ENCODE data around the gene HSP90AA1. TPM values are rescaled to one million over a fixed set of nuclear protein-coding genes. Genes with fewer than 3 reads are reported as not detected.
"Not testable (repeated sequence)": the region's sequence is repeated elsewhere in the genome, so short reads cannot be mapped to it uniquely, and the experiment has no call there.

HSP90AA1 gene
- polyA plus RNA-seq, 3 donors, result 832 to 902 (median 890) TPM

DNA sequence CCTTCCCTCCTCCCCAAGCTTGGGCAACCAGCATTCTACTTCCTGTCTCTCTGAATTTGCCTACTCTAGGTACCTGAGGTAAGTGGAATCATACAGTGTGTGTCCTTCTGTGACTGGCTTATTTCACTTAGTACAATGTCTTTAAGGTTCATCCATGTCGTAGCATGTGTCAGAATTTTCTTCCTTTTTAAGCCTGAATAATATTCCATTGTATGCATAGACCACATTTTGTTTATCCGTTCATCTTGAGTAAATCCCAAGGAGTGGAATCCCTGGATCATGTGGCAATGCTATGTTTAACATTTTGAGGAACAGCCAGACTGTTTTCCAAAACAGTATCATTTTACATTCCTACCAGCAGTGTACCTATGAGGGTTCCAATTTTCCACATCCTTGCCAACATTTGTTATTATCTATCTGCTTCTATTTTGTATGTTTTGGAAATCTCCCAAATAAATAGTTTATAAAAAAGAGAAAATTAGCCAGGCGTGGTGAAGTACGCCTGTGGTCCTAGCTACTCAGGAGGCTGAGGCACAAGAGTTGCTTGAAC lies 12.4 kb downstream of the HSP90AA1 start:
- no peak for DNase-seq (ENCODE audit: low read depth in 3 of 3, low spot score in 2 of 3)

GRCh38 chr14:102071283-102071998 lies 15.4 kb downstream of the HSP90AA1 start:
- no peak for DNase-seq (ENCODE audit: low read depth in 3 of 3, low spot score in 2 of 3)

GRCh38 chr14:102066041-102066451 lies 20.8 kb downstream of the HSP90AA1 start:
- no peak for DNase-seq (ENCODE audit: low read depth in 3 of 3, low spot score in 2 of 3)

DNA sequence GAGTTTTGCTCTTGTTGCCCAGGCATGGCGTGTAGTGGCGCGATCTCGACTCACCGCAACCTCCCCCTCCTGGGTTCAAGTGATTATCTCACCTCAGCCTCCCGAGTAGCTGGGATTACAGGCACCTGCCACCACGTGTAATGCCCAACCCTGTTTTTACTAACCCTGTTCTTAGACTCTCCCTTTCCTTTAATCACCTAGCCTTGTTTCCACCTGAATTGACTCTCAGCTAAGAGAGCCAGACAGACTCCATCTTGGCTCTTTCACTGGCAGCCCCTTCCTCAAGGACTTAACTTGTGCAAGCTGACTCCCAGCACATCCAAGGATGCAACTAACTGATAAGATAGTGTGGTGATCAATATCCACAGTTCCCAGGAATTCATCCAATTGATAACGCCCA lies 22.3 kb downstream of the HSP90AA1 start:
- not testable (repeated sequence) for DNase-seq (ENCODE audit: low read depth in 3 of 3, low spot score in 2 of 3)

DNA sequence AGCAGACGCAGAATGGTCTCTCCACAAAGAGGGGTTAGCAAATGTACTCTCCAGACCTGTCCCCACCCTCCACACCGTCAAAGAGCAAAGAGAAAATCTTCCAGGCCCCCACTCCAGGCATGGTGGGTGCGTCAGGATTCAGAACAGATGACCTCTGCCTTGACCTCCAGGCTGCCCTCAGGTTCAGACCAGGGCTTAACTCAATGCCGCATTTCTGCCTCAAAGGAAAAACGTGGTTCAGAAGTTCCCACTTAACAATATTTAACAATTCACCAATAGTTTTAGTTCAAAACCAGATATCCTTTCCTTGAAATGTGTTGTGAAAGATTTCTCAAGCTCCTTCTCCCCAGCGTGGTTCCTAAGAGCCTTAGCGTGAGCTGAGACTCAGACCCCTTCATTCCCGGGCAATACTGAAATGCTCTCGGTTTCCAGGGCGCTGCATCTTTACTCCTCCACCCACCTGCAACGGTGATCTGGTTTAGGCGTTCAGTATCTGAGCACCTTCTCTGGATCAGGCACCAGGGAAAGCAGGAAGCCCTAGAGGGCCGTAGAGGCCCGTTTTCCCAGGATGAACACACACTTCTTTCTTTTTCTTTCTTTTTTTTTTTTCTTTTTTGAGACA lies 22.9 kb downstream of the HSP90AA1 start:
- DNase-seq (ENCODE audit: low read depth in 3 of 3, low spot score in 2 of 3), result no peak

DNA sequence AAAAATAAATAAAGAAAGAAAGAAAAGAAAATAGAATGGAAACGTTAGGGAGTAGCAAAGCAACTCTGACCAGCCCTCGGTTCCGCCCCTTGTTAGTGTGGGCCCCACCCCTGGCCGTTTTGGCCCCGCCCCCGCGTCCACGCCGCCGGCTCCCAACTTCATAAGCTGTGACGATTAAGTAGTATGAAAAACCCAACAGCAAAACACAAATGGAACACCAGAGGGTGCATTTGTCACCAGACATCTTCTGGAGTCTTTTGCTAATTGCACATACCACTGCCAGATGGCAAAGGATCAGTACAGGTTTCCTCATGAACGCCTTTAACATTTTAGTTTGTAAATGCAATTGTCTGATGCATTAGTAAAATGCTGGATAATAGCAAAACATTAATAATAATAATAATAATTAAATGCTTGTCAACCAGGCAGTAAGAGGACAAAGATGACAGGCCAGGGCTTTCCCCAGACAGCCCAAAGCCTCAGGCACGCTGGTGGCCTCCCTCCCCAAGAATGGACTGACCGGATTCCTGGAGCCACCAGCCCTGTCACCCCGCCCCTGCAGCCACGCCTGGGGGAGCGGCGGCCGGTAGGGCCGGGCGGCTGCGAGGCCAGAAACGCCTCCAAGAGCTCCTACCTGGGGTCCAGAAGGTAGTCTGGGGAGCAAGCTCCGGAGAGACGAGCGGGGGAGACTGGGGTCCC lies 23.6 kb downstream of the HSP90AA1 start:
- peak; percentile 45 to 74 (median 58) for DNase-seq (ENCODE audit: low read depth in 3 of 3, low spot score in 2 of 3)

DNA sequence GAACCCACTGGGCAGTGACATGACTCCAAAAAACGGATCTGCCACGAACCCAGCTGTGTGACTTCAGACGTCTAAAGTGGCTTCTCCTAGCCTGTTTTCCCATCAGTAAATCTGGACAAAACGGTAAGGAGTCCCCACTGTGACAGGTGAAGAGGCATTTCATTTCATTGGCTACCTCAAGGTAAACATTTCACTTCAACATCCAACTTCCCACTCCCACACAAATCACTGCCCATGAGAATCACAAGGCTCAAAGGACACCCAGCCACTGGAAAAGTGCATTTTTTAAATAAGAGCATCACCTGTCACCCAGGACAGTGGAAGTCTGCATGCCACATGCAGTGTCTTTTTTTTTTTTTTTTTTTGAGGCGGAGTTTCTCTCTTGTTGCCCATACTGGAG lies 27.9 kb downstream of the HSP90AA1 start:
- DNase-seq (ENCODE audit: low read depth in 3 of 3, low spot score in 2 of 3), result no peak

GRCh38 chr14:102058146-102058545 lies 28.7 kb downstream of the HSP90AA1 start:
- DNase-seq (ENCODE audit: low read depth in 3 of 3, low spot score in 2 of 3), result no peak

- no peak for DNase-seq (ENCODE audit: low read depth in 3 of 3, low spot score in 2 of 3)
These were observed 29.2 kb downstream of the HSP90AA1 start for GRCh38 chr14:102057480-102058114.

GRCh38 chr14:102056694-102057442 lies 30.0 kb downstream of the HSP90AA1 start:
- no peak for DNase-seq (ENCODE audit: low read depth in 3 of 3, low spot score in 2 of 3)

GRCh38 chr14:102055181-102055901 lies 31.5 kb downstream of the HSP90AA1 start:
- DNase-seq (ENCODE audit: low read depth in 3 of 3, low spot score in 2 of 3), result no peak

- no peak for DNase-seq (ENCODE audit: low read depth in 3 of 3, low spot score in 2 of 3)
These were observed 34.3 kb downstream of the HSP90AA1 start for GRCh38 chr14:102052522-102052921.

GRCh38 chr14:102050625-102051024 lies 36.2 kb downstream of the HSP90AA1 start:
- DNase-seq (ENCODE audit: low read depth in 3 of 3, low spot score in 2 of 3), result no peak

GRCh38 chr14:102050026-102050405 lies 36.8 kb downstream of the HSP90AA1 start:
- DNase-seq (ENCODE audit: low read depth in 3 of 3, low spot score in 2 of 3), result no peak

DNA sequence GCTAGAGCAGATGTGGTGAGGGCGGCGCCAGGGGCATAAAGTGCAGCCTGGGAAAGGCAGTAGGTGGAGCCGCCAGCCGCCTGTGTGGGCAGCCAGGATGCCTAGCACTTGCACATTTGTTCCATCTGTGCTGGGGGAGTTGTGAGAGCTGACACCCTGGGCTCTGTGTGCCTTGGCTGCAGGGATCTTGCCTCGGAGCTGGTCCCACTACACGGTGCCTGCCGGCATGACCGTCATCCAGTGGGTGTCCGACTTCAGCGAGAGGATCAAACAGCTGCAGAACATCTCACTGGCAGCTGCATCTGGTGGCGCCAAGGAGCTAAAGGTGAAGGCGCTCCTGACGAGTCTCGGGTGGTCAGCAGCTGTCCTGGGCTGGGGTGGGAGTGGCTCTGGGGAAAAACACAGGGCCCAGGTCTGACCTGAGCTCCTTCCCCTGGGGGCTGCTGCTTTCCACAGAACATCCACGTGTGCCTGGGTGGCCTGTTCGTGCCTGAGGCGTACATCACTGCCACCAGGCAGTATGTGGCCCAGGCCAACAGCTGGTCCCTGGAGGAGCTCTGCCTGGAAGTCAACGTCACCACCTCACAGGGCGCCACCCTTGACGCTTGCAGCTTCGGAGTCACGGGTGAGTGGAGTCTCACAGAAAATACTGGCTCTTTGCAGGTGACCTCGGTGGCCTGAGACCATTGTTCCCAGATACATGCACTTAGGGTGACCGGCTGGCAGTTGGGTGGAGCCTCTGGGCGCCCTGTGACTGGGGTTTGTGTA lies 37.4 kb downstream of the HSP90AA1 start:
- DNase-seq (ENCODE audit: low read depth in 3 of 3, low spot score in 2 of 3), result no peak

- DNase-seq (ENCODE audit: low read depth in 3 of 3, low spot score in 2 of 3), result no peak
These were observed 38.9 kb downstream of the HSP90AA1 start for GRCh38 chr14:102047808-102048540.

- DNase-seq (ENCODE audit: low read depth in 3 of 3, low spot score in 2 of 3), result peak; percentile 40 to 41 (median 41)
These were observed 40.2 kb downstream of the HSP90AA1 start for GRCh38 chr14:102046337-102047278.

Data from right renal cortex interstitium (tissue), 3 donors.